ENCODE results near the gene ABCD1. TPM values are rescaled to one million over a fixed set of nuclear protein-coding genes. Genes with fewer than 3 reads are reported as not detected.

Gene ABCD1
- total RNA-seq, result 8.8 TPM

GRCh38 chrX:153724252-153725038 is at the start of gene ABCD1, which contains the start of gene BCAP31:
Gene ABCD1, plus strand, starts transcription at chrX:153724856. Its CDS starts 411 bp downstream, at chrX:153725267.
Gene BCAP31, minus strand, starts transcription at chrX:153724387. Its CDS starts 1,143 bp downstream, at chrX:153723244.

GRCh38 chrX:153687121-153688039 is 37.3 kb upstream of the ABCD1 start, which contains the start of gene SLC6A8:
Gene SLC6A8, plus strand, starts transcription at chrX:153687926. Its CDS starts 649 bp downstream, at chrX:153688575.

GRCh38 chrX:153763989-153764755 is 39.5 kb downstream of the ABCD1 start, which contains the start of gene PLXNB3:
Gene PLXNB3, plus strand, starts transcription at chrX:153764249. Its CDS starts 1,287 bp downstream, at chrX:153765536.

DNA sequence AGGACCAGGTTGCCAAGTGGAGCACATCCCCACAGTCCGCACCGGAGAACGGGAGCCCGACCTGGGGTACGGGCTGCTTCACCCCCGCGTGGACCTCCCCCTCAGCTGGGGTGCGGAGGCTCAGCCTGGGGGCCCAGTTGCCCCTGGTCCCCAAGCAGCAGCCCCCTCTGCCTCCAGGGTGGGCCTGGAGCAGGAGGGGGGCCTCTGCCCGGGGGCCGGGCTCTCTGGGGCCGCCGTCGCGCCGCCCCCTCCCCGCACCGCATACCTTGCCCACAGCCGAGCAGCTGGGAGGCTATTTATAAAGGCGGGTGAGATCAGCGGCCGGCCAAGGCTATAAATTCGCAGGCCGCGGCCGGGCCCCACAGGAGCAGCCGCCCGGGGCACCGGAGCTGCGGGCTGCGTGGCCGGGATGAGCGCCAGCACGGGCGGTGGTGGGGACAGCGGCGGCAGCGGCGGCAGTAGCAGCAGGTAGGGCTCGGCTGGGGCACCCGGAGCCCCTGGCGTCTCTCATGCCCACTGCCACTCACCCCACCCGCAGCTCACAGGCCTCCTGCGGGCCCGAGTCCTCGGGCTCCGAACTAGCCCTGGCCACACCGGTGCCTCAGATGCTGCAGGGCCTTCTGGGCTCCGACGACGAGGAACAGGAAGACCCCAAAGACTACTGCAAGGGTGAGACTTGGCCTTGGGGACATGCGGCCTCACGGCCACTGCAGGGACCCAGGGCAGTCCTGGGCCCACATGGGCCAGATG is 56.2 kb downstream of the ABCD1 start, which contains the start of gene SRPK3:
TSS of gene SRPK3 (plus strand) at position 364 of the 750 bp plus-strand sequence. CDS start at position 410, 46 bp downstream.

Other genes starting within 250 kb of the ABCD1 start
- 4.7 TPM for gene BGN, start 229.9 kb upstream of the ABCD1 start, total RNA-seq
- gene ATP2B3, start 207.2 kb upstream of the ABCD1 start, total RNA-seq, result 11.6 TPM
- 15.7 TPM for gene CCNQ, start 125.7 kb upstream of the ABCD1 start, total RNA-seq
- 1.6 TPM for gene DUSP9, start 77.7 kb upstream of the ABCD1 start, total RNA-seq
- 33.8 TPM for gene PNCK, start 51.0 kb upstream of the ABCD1 start, total RNA-seq
- gene SLC6A8, start 36.9 kb upstream of the ABCD1 start, total RNA-seq, result 19.4 TPM
- gene BCAP31, start 469 bp upstream of the ABCD1 start, total RNA-seq, result 43.8 TPM
- gene PLXNB3, start 39.4 kb downstream of the ABCD1 start, total RNA-seq, result 2.8 TPM
- gene SRPK3, start 56.2 kb downstream of the ABCD1 start, total RNA-seq, result not detected
- 58.5 TPM for gene IDH3G, start 69.5 kb downstream of the ABCD1 start, total RNA-seq
- gene SSR4, start 69.8 kb downstream of the ABCD1 start, total RNA-seq, result 71.7 TPM
- 151 TPM for gene PDZD4, start 105.7 kb downstream of the ABCD1 start, total RNA-seq
- gene L1CAM, start 161.3 kb downstream of the ABCD1 start, total RNA-seq, result 195 TPM
- gene AVPR2, start 179.8 kb downstream of the ABCD1 start, total RNA-seq, result not detected
- gene ARHGAP4, start 201.4 kb downstream of the ABCD1 start, total RNA-seq, result 6.9 TPM
- 37.2 TPM for gene NAA10, start 210.2 kb downstream of the ABCD1 start, total RNA-seq
- 4.1 TPM for gene RENBP, start 219.8 kb downstream of the ABCD1 start, total RNA-seq
- 26.0 TPM for gene HCFC1, start 247.0 kb downstream of the ABCD1 start, total RNA-seq
- 1.9 TPM for gene TMEM187, start 247.9 kb downstream of the ABCD1 start, total RNA-seq

All from parietal lobe (tissue), 1 donor.